Measurements from ENCODE around the gene TTC33.

TTC33 gene

DNA sequence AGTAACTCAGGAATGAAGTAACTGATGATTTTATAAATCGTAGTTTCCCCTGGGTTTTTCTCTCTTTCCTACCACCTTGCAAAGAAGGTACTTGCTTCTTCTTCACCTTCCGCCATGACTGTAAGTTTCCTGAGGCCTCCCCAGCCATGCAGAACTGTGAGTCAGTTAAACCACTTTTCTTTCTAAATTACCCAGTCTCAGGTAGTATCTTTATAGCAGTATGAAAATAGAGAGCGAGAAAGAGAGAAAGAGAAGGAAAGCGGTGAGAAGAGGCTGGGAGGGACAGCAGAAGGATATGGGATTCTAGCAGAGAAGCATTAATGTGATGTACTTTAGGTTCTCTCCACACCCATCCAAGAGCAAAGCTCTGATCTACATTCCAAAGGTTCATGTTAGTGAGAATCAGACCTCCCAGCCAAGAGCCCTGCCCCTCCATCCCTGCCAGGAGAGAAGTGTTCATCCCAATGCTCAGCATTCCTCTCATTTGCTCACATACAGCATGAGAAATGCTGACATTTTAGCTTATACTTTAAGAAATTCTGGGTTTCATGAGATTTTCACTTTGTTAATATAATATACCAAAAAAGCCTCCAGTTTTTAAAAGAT is 261.0 kb downstream of the TTC33 start:
- TF ChIP-seq, protein P1, sequence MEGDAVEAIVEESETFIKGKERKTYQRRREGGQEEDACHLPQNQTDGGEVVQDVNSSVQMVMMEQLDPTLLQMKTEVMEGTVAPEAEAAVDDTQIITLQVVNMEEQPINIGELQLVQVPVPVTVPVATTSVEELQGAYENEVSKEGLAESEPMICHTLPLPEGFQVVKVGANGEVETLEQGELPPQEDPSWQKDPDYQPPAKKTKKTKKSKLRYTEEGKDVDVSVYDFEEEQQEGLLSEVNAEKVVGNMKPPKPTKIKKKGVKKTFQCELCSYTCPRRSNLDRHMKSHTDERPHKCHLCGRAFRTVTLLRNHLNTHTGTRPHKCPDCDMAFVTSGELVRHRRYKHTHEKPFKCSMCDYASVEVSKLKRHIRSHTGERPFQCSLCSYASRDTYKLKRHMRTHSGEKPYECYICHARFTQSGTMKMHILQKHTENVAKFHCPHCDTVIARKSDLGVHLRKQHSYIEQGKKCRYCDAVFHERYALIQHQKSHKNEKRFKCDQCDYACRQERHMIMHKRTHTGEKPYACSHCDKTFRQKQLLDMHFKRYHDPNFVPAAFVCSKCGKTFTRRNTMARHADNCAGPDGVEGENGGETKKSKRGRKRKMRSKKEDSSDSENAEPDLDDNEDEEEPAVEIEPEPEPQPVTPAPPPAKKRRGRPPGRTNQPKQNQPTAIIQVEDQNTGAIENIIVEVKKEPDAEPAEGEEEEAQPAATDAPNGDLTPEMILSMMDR (IDR thresholded peaks at IDR 0.05): no peak

DNA sequence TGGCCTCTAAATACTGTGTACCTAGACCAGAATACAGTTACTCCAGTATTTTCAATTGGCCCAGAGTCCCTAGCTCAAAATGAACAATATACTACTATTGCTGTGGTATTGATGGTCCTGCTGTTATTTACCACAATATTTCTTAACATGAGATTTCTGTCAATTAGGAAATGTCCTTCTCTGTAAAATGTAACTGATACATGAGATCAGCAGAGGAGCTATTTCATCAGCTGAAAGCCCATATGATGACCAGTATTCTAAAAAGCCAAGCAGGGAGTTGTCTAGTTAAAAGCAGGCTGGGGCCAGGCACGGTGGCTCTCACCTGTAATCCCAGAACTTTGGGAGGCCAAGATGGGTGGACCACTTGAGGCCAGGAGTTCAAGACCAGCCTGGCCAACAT is 263.7 kb downstream of the TTC33 start:
- TF ChIP-seq, protein P1 (IDR thresholded peaks at IDR 0.05): no peak

DNA sequence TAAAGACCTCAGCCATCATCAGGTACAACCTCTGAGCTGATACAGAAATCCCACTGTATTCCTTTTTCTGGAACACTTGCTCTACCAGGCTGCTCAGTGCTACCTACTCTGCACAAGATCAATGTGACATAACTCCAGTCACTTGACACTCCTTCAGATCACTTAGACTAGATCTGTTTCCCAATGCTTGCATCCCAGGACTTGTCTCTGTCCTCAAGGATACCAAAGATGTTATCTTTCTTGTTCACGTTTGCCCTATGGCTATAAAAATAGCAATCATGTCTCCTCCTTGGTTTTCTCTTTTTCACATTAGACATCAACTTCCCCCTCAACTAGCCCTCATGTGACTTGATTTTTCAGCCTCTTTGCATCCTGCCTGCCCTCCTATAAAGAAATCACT is 264.1 kb downstream of the TTC33 start:
- TF ChIP-seq, protein P1 (IDR thresholded peaks at IDR 0.05): no peak

DNA sequence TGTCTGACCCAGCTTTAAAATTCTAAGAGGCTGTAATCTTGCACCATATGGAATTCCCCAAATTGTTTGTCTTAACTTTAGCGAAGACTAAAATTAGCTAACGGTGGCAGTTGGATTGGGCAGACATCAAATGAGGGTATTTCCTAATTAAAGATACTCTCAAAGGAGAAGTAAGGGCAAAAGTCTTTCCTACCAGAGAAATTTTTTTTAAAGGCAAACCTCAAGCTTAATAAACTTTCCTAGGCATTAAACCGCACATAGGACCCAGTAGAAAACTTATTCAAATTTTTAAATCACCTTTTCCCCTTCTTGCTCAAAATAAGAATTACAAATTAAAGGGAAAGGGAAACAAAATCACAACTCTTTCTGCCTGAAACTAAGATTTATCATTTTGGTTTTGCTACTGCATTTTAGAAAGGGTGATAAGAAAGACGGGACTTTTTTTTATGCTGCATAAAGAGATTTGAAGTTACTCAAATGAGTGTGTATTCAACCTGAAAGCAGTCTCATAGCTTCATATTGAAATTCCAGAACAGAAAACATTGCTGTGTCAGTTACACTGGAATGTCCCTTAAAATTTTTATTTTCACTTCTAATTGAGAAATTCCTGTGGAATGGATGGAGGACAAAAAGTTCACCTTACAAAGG is 265.2 kb downstream of the TTC33 start:
- TF ChIP-seq, protein P1 (IDR thresholded peaks at IDR 0.05): no peak

DNA sequence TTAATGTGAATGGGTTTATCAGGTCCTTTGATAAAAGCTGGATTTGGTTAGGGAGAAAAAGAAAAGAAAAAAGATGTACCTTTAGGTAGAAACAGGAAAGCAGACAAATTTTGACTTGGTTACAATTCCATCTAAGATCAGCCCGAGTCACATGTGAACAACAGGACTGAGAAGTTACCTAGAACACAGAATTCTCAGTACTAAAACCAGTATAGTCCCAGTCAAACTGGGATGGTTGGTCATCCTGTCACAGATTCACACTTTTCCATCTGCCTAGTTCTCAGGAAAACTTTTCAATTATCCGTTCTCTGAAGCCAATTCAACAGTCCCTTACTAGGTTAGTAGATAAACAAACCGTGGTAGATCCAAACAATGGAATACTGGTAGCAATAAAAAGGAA is 266.3 kb downstream of the TTC33 start:
- TF ChIP-seq, protein P1 (IDR thresholded peaks at IDR 0.05): no peak

DNA sequence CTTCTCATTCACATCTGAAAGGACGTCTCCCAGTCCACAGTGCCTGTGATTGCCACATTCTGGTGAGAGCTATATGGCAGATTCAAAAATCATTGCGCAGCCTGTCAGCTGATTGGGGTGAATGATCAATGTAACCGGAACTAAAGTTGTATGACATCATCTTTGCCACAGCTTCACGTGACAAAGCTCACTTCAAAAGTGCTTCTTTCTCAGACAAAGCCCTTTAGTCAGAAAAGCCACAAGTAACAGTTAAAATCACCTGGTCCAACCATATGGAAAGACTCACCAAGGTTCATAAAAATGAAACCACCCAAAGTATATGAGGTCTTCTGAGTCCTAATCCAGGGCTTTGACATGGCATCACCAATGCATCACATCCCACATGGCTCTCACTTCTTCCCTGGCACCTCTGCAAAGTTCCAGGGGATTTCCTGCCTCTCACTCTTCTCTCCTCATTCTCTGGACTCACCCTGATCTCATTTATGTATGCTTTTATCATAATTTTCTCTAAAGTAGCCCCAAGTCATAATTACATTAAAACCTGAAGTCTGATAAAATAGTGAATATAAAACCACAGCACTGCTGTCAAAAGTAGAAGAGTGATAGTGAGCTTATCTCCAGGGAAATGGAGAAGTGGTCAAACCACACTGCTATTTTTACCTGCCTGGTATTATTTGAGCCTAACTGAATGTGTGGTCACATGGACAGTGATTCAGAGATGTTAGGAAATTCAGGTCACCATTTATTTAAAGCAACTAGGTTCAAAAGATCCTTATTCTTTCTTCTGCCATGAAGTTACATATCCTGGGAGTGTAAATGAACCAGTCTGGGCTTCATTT is 269.1 kb downstream of the TTC33 start:
- TF ChIP-seq, protein P1 (IDR thresholded peaks at IDR 0.05): no peak

- TF ChIP-seq, protein P1 (IDR thresholded peaks at IDR 0.05): no peak
These were observed 270.5 kb downstream of the TTC33 start for GRCh38 chr5:40485021-40485998.

Data from LNCAP (cell line).